Pons (tissue), 1 donor: Measurements from ENCODE around the gene CRTAP.
"Not testable (repeated sequence)": the region's sequence is repeated elsewhere in the genome, so short reads cannot be mapped to it uniquely, and the experiment has no call there.

Experiments
- DNase-seq: peaks from one replicate; pipeline ENCODE4 v3.0.0-alpha.2; 2016; ENCODE audit warnings: low spot score

Gene CRTAP

GRCh38 chr3:33113772-33114621 lies at the start of gene CRTAP:
Gene CRTAP (plus strand): TSS chr3:33114014. CDS start chr3:33114078, 64 bp downstream.
- DNase-seq = peak; percentile 83

GRCh38 chr3:33064929-33065328 lies 48.9 kb upstream of the CRTAP start:
- no peak for DNase-seq

- no peak for DNase-seq
Observed at GRCh38 chr3:33067484-33067883, 46.3 kb upstream of the CRTAP start.

- not testable (repeated sequence) for DNase-seq
Observed at GRCh38 chr3:33069862-33070261, 44.0 kb upstream of the CRTAP start.

GRCh38 chr3:33071181-33071580 lies 42.6 kb upstream of the CRTAP start:
- DNase-seq = no peak

GRCh38 chr3:33071946-33072345 lies 41.9 kb upstream of the CRTAP start:
- DNase-seq = no peak

GRCh38 chr3:33074217-33075067 lies 39.4 kb upstream of the CRTAP start:
- peak; percentile 66 for DNase-seq

GRCh38 chr3:33075995-33076394 lies 37.8 kb upstream of the CRTAP start:
- no peak for DNase-seq

- no peak for DNase-seq
Observed at GRCh38 chr3:33076952-33077351, 36.9 kb upstream of the CRTAP start.

- no peak for DNase-seq
Observed at GRCh38 chr3:33077976-33078375, 35.8 kb upstream of the CRTAP start.

GRCh38 chr3:33079813-33080212 lies 34.0 kb upstream of the CRTAP start:
- DNase-seq = not testable (repeated sequence)

GRCh38 chr3:33081812-33082211 lies 32.0 kb upstream of the CRTAP start:
- no peak for DNase-seq

- no peak for DNase-seq
Observed at GRCh38 chr3:33083958-33084357, 29.9 kb upstream of the CRTAP start.

- DNase-seq = no peak
Observed at GRCh38 chr3:33088691-33089090, 25.1 kb upstream of the CRTAP start.

GRCh38 chr3:33089515-33089914 lies 24.3 kb upstream of the CRTAP start:
- no peak for DNase-seq

- DNase-seq = no peak
Observed at GRCh38 chr3:33091746-33092145, 22.1 kb upstream of the CRTAP start.

- DNase-seq = no peak
Observed at GRCh38 chr3:33092496-33093254, 21.1 kb upstream of the CRTAP start.

- no peak for DNase-seq
Observed at GRCh38 chr3:33093847-33094246, 20.0 kb upstream of the CRTAP start.

GRCh38 chr3:33095436-33095835 lies 18.4 kb upstream of the CRTAP start:
- DNase-seq = no peak

- DNase-seq = peak; percentile 39
Observed at GRCh38 chr3:33096093-33096868, 17.5 kb upstream of the CRTAP start.

GRCh38 chr3:33099109-33099645 lies 14.6 kb upstream of the CRTAP start:
- DNase-seq = no peak
